NCI-H345 (cell line): ENCODE data around the gene CDIPT.
"Not testable (repeated sequence)": the region's sequence is repeated elsewhere in the genome, so short reads cannot be mapped to it uniquely, and the experiment has no call there.

Experiments used
- DNase-seq: peaks from one replicate; lab custom pipeline; 2025; lab: John Stamatoyannopoulos, UW

Gene CDIPT

GRCh38 chr16:29858149-29858849, 4.7 kb downstream of the CDIPT start:
- DNase-seq, result no peak

- no peak for DNase-seq
These were observed 5.8 kb downstream of the CDIPT start for GRCh38 chr16:29857133-29857760.

GRCh38 chr16:29854520-29855100, 8.4 kb downstream of the CDIPT start:
- no peak for DNase-seq

- no peak for DNase-seq
These were observed 10.4 kb downstream of the CDIPT start for GRCh38 chr16:29852654-29853053.

DNA sequence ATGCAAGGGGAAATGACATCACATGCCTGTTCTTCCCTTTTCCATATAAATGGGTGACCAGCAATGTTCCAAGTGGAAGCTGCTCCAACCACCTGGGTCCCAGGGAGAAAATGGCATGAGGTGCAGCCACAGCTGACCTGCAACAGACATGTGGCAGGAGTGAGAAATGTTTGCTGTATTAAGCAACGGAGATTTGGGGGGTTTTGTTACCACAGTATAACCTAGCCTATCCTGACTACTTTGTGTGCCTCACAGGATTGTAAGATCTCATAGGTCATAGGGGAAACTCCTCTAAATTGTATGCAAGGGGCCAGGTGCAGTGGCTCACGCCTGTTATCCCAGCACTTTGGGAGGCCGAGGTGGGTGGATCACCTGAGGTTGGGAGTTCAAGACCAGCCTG, 12.0 kb downstream of the CDIPT start:
- no peak for DNase-seq

GRCh38 chr16:29849505-29849904, 13.5 kb downstream of the CDIPT start:
- DNase-seq, result no peak

DNA sequence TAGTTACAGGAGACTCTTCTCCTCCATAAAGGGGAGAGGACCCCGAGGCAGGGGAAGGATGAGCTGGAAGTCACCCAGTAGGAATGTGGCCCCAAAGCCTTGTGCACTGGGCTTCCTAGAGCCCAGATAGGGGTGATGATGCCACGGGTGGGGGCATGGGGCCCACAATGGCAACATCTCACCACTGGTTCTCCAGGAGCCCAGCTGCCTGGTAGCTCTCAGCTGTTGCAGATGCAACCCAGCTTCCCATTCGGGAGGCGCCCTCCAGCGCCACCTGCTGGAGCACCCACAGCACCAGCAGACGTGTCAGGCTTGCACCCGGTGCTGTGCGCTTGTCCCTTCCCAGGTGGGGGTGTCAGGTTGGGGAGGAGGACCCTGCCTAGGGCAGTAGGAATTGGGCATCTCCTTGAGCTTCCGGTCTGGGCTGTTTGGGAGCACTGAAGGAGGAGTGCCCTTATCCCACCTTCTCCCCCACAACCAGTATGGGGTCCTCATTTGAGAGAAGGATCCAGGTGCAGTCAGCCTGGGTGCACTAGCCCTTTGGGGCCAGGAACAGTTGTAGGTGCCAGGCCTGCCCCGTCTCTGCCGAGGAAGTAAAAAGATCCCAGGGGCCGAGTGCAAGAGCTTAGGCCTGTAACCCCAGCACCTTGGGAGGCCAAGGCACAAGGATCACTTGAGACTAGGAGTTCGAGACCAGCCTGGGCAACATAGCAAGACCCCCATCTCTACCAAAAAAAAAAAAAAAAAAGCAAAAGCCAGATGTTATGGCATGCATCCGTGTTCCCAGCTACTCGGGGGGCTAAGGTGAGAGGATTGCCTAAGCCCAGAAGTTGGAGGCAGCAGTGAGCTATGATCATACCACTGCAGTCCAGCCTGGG, 14.4 kb downstream of the CDIPT start:
- DNase-seq, result peak; percentile 78

GRCh38 chr16:29845656-29846055, 17.4 kb downstream of the CDIPT start:
- no peak for DNase-seq

- no peak for DNase-seq
These were observed 18.3 kb downstream of the CDIPT start for GRCh38 chr16:29844575-29845331.

DNA sequence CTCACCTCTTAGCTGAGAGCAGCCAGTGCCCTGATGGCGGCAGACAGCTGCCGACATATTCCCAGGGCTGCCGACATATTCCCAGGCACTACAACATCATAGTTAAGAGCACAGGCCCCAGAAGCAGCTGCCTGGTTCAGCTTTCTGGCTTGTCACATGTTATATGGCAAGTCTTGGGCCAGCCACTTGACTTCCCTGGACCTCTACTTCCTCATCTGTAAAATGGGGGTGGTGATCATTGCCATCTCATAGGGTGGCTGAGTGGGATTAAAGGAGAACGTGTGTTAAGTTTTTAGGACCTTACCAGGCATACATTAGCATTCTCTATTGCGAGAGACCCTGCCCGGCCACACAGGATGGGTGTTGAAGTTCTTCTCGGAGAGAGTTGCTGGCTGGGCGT, 19.1 kb downstream of the CDIPT start:
- no peak for DNase-seq

DNA sequence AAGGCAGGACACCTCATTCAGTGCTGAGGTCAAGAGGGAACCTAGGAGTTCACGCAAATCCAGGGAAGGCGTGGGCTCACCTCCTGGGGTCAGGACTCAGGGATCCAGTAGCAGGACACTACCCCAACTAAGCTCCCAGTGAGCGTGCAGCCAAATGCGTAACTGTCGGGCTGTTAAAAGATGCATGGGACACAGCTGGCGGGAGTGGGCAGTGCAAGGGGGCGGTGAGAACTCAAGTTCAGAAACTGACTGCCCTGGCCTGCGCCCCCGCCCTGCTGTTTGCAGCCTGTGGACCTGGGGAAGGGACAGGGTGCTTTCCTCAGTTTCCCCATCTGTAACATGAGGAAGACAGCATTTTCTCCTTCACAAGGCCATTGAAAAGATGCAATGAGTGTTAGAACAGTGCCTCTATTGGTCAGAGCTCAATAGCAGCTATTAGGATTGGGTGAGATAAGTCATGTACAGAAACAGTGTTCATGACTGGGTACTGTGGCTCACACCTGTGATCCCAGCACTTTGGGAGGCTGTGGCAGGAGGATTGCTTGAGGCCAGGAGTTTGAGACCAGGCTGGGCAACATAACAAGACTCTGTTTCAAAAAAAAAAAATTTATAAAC, 20.2 kb downstream of the CDIPT start:
- DNase-seq, result no peak

DNA sequence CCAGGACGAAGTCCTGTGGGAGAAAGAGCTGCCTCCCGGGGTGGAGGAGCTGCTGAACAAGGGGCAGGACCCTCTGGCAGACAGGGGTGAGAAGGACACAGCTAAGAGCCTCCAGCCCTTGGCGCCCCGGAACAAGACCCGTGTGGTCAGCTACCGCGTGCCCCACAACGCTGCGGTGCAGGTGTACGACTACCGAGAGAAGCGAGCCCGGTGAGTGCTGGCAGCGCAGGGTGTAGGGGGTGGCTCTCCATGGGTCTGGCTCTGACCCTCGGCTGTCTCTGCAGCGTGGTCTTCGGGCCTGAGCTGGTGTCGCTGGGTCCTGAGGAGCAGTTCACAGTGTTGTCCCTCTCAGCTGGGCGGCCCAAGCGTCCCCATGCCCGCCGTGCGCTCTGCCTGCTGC, 21.4 kb downstream of the CDIPT start:
- no peak for DNase-seq

- DNase-seq, result no peak
These were observed 22.8 kb downstream of the CDIPT start for GRCh38 chr16:29840240-29840639.

- DNase-seq, result no peak
These were observed 23.2 kb downstream of the CDIPT start for GRCh38 chr16:29839822-29840221.

DNA sequence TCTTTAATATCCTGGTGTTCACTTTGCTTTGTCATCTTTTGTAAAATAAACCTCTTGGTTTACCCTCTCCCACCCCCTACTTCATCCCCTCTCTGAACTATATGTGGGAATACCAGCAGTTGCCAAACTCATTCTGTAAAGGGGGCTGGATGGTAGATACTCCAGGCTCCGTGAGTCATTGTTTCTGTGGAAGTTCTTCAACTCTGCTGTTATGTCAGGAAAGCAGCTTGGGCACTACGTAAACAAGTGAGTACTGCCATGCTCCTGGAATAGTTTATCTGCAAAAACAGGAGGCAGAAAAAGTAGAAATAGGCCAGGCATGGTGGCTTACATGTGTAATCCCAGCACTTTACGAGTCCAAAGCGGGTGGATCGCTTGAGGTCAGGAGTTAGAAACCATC, 25.2 kb downstream of the CDIPT start:
- no peak for DNase-seq

DNA sequence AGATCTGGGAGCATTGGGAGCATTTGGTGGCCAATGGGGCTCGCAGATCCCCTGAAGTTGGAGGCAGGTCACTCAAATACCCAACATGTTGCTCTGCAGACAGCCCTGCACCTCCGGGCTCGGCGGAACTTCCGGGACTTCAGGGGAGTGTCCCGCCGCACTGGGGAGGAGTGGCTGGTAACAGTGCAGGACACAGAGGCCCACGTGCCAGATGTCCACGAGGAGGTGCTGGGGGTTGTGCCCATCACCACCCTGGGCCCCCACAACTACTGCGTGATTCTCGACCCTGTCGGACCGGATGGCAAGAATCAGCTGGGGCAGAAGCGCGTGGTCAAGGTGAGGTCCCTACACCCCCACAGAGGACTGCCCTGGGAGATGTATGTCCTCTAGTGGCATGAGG, 26.4 kb downstream of the CDIPT start:
- DNase-seq, result no peak

- DNase-seq, result no peak
These were observed 27.1 kb downstream of the CDIPT start for GRCh38 chr16:29835926-29836325.

- DNase-seq, result no peak
These were observed 28.9 kb downstream of the CDIPT start for GRCh38 chr16:29834079-29834478.

- not testable (repeated sequence) for DNase-seq
These were observed 29.8 kb downstream of the CDIPT start for GRCh38 chr16:29833219-29833618.

GRCh38 chr16:29831490-29831889, 31.5 kb downstream of the CDIPT start:
- no peak for DNase-seq

DNA sequence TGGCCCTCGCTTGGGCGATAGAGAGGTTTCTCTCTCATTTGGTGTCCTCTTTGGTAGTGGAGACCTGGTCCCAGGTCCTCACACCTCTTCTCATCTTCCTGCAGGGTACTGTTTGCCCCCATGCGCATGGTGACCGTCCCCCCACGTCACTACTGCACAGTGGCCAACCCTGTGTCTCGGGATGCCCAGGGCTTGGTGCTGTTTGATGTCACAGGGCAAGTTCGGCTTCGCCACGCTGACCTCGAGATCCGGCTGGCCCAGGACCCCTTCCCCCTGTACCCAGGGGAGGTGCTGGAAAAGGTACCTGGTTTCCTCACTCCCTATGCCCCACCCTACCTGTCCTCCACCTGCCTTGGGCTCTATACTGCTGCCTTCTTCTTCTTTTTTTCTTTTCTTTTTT, 32.3 kb downstream of the CDIPT start:
- no peak for DNase-seq

DNA sequence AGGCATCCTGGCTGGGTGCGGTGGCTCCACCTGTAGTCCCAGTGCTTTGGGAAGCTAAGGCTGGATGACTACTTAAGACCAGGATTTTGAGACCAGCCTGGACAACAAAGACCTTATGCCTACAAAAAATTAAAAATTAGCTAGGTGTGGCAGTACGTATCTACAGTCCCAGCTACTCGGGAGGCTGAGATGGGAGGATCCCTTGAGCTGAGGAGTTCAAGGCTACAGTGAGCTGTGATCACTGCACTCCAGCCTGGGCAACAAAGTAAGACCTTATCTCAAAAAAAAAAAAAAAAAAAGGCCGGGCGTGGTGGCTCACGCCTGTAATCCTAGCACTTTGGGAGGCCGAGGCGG, 36.7 kb downstream of the CDIPT start:
- DNase-seq, result no peak
